GM12892 (cell line): ENCODE results near the gene ECT2.

ENCODE experiments used
- POLR2A ChIP-seq: IDR thresholded peaks from 2 replicates; pipeline ENCODE4 v1.6.1; 2011; ENCODE audit warnings: low read depth, low read length, control low read depth
- POLR2AphosphoS5 ChIP-seq: IDR thresholded peaks from 2 replicates; pipeline ENCODE4 v1.6.1; 2011; ENCODE audit warnings: low read depth, low read length, control low read depth

DNA sequence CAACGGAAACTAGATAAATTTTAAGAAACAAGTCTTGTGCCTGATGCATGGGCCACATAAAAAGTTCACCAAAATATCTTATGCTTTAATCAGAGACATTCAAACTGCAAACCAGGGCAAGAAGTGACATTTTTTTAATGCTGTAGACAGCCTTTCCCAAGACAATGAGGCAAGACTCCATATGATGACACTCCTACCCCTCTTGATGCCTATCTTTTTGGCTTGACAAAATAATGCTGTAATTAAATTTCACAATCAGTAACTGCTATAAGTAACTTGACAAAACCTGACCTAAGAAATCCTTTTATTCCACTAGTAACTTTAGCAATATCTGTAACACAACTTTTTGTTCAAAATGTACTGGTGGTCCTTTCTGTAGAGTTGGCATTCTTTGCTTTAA, 48.7 kb downstream of the ECT2 start:
- no peak for TF ChIP-seq POLR2AphosphoS5
- no peak for TF ChIP-seq POLR2A
